Mucosa of descending colon (tissue), 3 donors: ENCODE results near the gene TBL1X. TPM values are rescaled to one million over a fixed set of nuclear protein-coding genes. Genes with fewer than 3 reads are reported as not detected.
"Not testable (repeated sequence)": the region's sequence is repeated elsewhere in the genome, so short reads cannot be mapped to it uniquely, and the experiment has no call there.

Source experiments
- ATAC-seq: fragments of 200-7000 bp; cut with Tn5 transposase; one replicate; pipeline ENCODE4 v1.9.1; 2020; ENCODE audit warnings: mild to moderate bottlenecking, moderate library complexity
- DNase-seq, 3 donors: peaks; one replicate each; pipeline ENCODE4 v3.0.0-alpha.2; 2020
- H3K36me3 ChIP-seq: fragments of 200-600 bp; one replicate; pipeline ENCODE4 v1.8.0; 2021; ENCODE audit warnings: low read depth, mild to moderate bottlenecking
- H3K4me1 ChIP-seq: fragments of 200-600 bp; one replicate; pipeline ENCODE4 v1.8.0; 2021; ENCODE audit warnings: low read depth, mild to moderate bottlenecking
- H3K4me3 ChIP-seq: fragments of 200-600 bp; one replicate; pipeline ENCODE4 v1.8.0; 2021; ENCODE audit warnings: mild to moderate bottlenecking
- H3K9me3 ChIP-seq: fragments of 200-600 bp; one replicate; pipeline ENCODE4 v1.8.0; 2021; ENCODE audit warnings: mild to moderate bottlenecking
- CTCF ChIP-seq: fragments of 200-600 bp; IDR thresholded peaks from one replicate; pipeline ENCODE4 v1.8.0; 2022; ENCODE audit warnings: antibody characterized with exemption, mild to moderate bottlenecking
- intact Hi-C, 2 donors: fragments of 100-400 bp; cut with DNase I in 1 of 2; cut with micrococcal nuclease in 1 of 2; formaldehyde crosslinking; loops; one replicate each; pipeline versions ENCODE4 v1.11.0 to v1.11.1; 2022; cut with DNase I, micrococcal nuclease
- total RNA-seq, 3 donors: library from RNA; stranded (reverse); fragmentation: NEBNext Ultra II Directional in 2 of 3; extraction: Animal tissue kit (Norgen Biotek cat#: 25700) in 2 of 3; gene quantifications; one replicate each; pipeline versions ENCODE4 v1.2.1 to v1.2.4, GENCODE V29; 2021 to 2023
- donor health status: DM: no; HTN: no; CAD: no; lungs with moderate emphysema.
- donor health status: DM: no; HTN: no; CAD: no.
- donor health status: DM: no; HTN: yes; CAD: no.

TBL1X gene
- total RNA-seq, 3 donors from 2014 or later = 12.1 to 26.6 (median 16.3) TPM

- H3K9me3 ChIP-seq = no peaks in the 10 kb centered on the region
- no peaks in the 10 kb centered on the region for H3K36me3 ChIP-seq
- TF ChIP-seq CTCF = no peak
- DNase-seq (peak; percentile 42 to 72 (median 63)), ATAC-seq (peak; percentile 76)
- H3K4me3 ChIP-seq = no peak overlapping the region
- intact Hi-C loops = no loop called here
- no peaks in the 10 kb centered on the region for H3K4me1 ChIP-seq
Measured at GRCh38 chrX:9530848-9531274, 66.0 kb downstream of the TBL1X start.

GRCh38 chrX:9532349-9532748 lies 67.5 kb downstream of the TBL1X start:
- TF ChIP-seq CTCF = no peak
- Histone ChIP-seq H3K4me3 (no peak overlapping the region), H3K4me1 (no peaks in the 10 kb centered on the region), H3K9me3 (no peaks in the 10 kb centered on the region), H3K36me3 (no peaks in the 10 kb centered on the region)
- DNase-seq = no peak
- no peak for ATAC-seq
- intact Hi-C loops = no loop called here

- DNase-seq = no peak
- intact Hi-C loops = no loop called here
- H3K9me3 ChIP-seq = no peaks in the 10 kb centered on the region
- no peaks in the 10 kb centered on the region for H3K36me3 ChIP-seq
- TF ChIP-seq CTCF = no peak
- ATAC-seq = no peak
- no peaks in the 10 kb centered on the region for H3K4me1 ChIP-seq
- no peak overlapping the region for H3K4me3 ChIP-seq
Measured at GRCh38 chrX:9533611-9534010, 68.8 kb downstream of the TBL1X start.

- Histone ChIP-seq H3K9me3 (no peaks in the 10 kb centered on the region), H3K36me3 (no peaks in the 10 kb centered on the region), H3K4me1 (no peaks in the 10 kb centered on the region), H3K4me3 (no peak overlapping the region)
- TF ChIP-seq CTCF = no peak
- DNase-seq (no peak), ATAC-seq (no peak)
- intact Hi-C loops = no loop called here
Measured at GRCh38 chrX:9534686-9535085, 69.8 kb downstream of the TBL1X start.

GRCh38 chrX:9535101-9535500 lies 70.2 kb downstream of the TBL1X start:
- H3K4me3 ChIP-seq = no peak overlapping the region
- DNase-seq = no peak
- H3K4me1 ChIP-seq = no peaks in the 10 kb centered on the region
- H3K9me3 ChIP-seq = no peaks in the 10 kb centered on the region
- no peak for ATAC-seq
- intact Hi-C loops = no loop called here
- no peak for TF ChIP-seq CTCF
- no peaks in the 10 kb centered on the region for H3K36me3 ChIP-seq

GRCh38 chrX:9536156-9536555 lies 71.3 kb downstream of the TBL1X start:
- H3K4me1 ChIP-seq, H3K36me3 ChIP-seq, H3K4me3 ChIP-seq, ATAC-seq, H3K9me3 ChIP-seq, DNase-seq, intact Hi-C loops: not testable (repeated sequence)
